Measurements from ENCODE around the gene CEP135. TPM values are rescaled to one million over a fixed set of nuclear protein-coding genes. Genes with fewer than 3 reads are reported as not detected.

CEP135 gene
- total and polyA plus RNA-seq, 2 donors (not counting 3 experiments of a cell fraction or from before 2014, with no cell fraction given), result 2.8 to 15.3 TPM

- Histone ChIP-seq H3K4me2 (ENCODE audit: insufficient read depth, low read length) (no peak overlapping the region), H3K9me1 (replicated peaks; ENCODE audit: control insufficient read depth, extremely low read depth, insufficient read depth, low read length) (no peaks in the 10 kb centered on the region), H3K9ac (replicated peaks; ENCODE audit: extremely low read depth, insufficient read depth, low read length) (no peak overlapping the region), H3K36me3 (ENCODE audit: control insufficient read depth in 2 of 2, extremely low read depth in 1 of 2, insufficient read depth in 2 of 2, low read length in 2 of 2) (peaks cover 0 to 4% of the 10 kb centered on the region in 2 experiments), H3K79me2 (ENCODE audit: control insufficient read depth, insufficient read depth, low read length) (no peaks in the 10 kb centered on the region), H3K4me3 (replicated peaks in 1 of 3; ENCODE audit: insufficient read depth in 1 of 3, low read depth in 1 of 3, low read length in 3 of 3) (no peak overlapping the region), H3K27ac (ENCODE audit: insufficient read depth, low read depth, low read length) (no peak overlapping the region), H3K9me3 (replicated peaks; ENCODE audit: control insufficient read depth, insufficient read depth, low read length) (no peaks in the 10 kb centered on the region), H3K27me3 (ENCODE audit: control insufficient read depth in 2 of 2, insufficient read depth in 2 of 2, low read length in 2 of 2) (no peaks in the 10 kb centered on the region), H4K20me1 (replicated peaks; ENCODE audit: control insufficient read depth, extremely low read depth, insufficient read depth, low read length) (no peaks in the 10 kb centered on the region), H2AFZ (ENCODE audit: low read depth, low read length) (no peak overlapping the region), H3K4me1 (ENCODE audit: control insufficient read depth, extremely low read depth, insufficient read depth, low read length) (no peaks in the 10 kb centered on the region)
- DNase-seq (ENCODE audit: low read depth, low spot score) (no peak), FAIRE-seq (peak; percentile 4)
- dilution Hi-C loops (cut with MboI; ENCODE audit: extremely low pct_ligation_motif_present, low sequenced_read_pairs), result no loop called here
- intact Hi-C loops (cut with micrococcal nuclease), result no loop called here
- TF ChIP-seq CTCF (IDR thresholded peaks at IDR 0.05; ENCODE audit: extremely low read depth in 1 of 2, insufficient read depth in 1 of 2, low read depth in 1 of 2, low read length in 2 of 2), result no peak
- TF ChIP-seq POLR2A (IDR thresholded peaks at IDR 0.05; ENCODE audit: low read depth, low read length), result no peak
- TF ChIP-seq, protein P1, sequence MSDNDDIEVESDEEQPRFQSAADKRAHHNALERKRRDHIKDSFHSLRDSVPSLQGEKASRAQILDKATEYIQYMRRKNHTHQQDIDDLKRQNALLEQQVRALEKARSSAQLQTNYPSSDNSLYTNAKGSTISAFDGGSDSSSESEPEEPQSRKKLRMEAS (IDR thresholded peaks at IDR 0.05; ENCODE audit: insufficient read depth, insufficient read length), result no peak
- no peak for TF ChIP-seq POLR2AphosphoS5 (IDR thresholded peaks at IDR 0.05; ENCODE audit: insufficient read depth, low read depth, low read length)
- no peak for TF ChIP-seq GATA2 (IDR thresholded peaks at IDR 0.05; ENCODE audit: insufficient read depth, insufficient read length, low read depth, low read length)
- TF ChIP-seq FOS (IDR thresholded peaks at IDR 0.05; ENCODE audit: borderline replicate concordance, insufficient read depth, low read length), result no peak
- TF ChIP-seq JUN (IDR thresholded peaks at IDR 0.05; ENCODE audit: borderline replicate concordance, insufficient read depth, insufficient read length, low read depth), result no peak
- TF ChIP-seq MYC (IDR thresholded peaks at IDR 0.05; ENCODE audit: low read depth, low read length), result no peak
- no peak for TF ChIP-seq EZH2 (IDR thresholded peaks at IDR 0.05; ENCODE audit: borderline replicate concordance, low read depth, low read length, severe bottlenecking)
- ChIA-PET CTCF (interaction anchor here (1.1 to 1.9 kb wide), 2 partner anchors 32 to 41 kb away, joined by 3 to 5 read pairs; partner anchors contain the start of gene CEP135), POLR2A (no interaction called here)
- no TSS peak for BruUV-seq (replicated peaks)
Measured at GRCh38 chr4:55989766-55990165, 41.0 kb downstream of the CEP135 start.
